Measurements from ENCODE around the gene HLA-DOA. TPM values are rescaled to one million over a fixed set of nuclear protein-coding genes. Genes with fewer than 3 reads are reported as not detected.

HLA-DOA gene
- total RNA-seq, 1 experiment from 2014 or later, result 4.1 TPM

DNA sequence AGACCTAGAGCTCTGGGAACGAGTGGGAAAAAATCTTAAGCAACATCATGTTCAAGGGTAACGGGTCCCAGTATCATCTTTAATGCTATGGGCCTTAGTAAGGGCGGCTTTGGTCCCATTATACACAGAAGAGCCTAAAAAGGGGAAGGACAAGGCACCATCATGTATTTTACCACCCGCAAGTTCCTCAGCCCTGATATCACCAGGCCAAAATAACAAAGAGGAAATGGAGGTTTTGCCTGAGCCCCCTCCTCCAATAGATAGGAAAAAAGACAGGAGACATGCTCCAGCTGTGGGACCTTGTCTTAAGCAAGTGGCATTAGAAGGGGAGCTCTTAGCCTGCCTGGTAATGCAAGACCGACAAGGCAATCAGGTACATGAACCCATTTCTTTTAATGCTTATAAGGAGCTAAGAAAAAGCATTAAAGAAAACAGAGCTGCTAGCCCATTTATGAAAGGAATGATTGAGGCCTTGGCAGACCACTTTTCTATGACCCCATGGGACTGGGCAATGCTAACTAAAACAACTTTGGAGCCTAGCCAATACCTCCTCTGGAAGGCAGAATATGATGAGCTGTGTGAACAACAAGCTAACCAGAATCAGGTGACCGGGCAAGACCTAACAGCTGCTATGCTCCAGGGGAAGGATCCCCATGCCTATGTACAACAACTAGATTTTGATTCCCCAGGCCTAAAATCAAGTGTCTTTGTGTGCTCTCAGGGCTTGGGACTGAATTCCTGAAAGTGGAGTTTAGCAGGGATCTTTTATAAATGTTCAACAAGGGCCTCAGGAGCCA lies 40.8 kb upstream of the HLA-DOA start:
- DNase-seq, result no peak
- Mint-ChIP-seq H3K27me3 (ENCODE audit: unreplicated experiment) (peaks cover 81% of the 10 kb centered on the region), H3K27ac (ENCODE audit: unreplicated experiment) (no peak overlapping the region), H3K4me3 (ENCODE audit: low read depth, unreplicated experiment) (no peak overlapping the region), H3K9me3 (ENCODE audit: low read depth, unreplicated experiment) (peaks cover 3% of the 10 kb centered on the region), H3K36me3 (ENCODE audit: insufficient read depth, unreplicated experiment) (no peaks in the 10 kb centered on the region), H3K4me1 (ENCODE audit: low read depth, unreplicated experiment) (peaks cover 26% of the 10 kb centered on the region)
- CTCF ChIA-PET, result interaction anchor here (0.6 to 0.9 kb wide), 2 partner anchors 18 to 49 kb away, joined by 3 read pairs; no protein-coding TSS in a partner anchor
- intact Hi-C loops (cut with micrococcal nuclease; ENCODE audit: unreplicated experiment), result no loop called here
- TF ChIP-seq, protein P1, sequence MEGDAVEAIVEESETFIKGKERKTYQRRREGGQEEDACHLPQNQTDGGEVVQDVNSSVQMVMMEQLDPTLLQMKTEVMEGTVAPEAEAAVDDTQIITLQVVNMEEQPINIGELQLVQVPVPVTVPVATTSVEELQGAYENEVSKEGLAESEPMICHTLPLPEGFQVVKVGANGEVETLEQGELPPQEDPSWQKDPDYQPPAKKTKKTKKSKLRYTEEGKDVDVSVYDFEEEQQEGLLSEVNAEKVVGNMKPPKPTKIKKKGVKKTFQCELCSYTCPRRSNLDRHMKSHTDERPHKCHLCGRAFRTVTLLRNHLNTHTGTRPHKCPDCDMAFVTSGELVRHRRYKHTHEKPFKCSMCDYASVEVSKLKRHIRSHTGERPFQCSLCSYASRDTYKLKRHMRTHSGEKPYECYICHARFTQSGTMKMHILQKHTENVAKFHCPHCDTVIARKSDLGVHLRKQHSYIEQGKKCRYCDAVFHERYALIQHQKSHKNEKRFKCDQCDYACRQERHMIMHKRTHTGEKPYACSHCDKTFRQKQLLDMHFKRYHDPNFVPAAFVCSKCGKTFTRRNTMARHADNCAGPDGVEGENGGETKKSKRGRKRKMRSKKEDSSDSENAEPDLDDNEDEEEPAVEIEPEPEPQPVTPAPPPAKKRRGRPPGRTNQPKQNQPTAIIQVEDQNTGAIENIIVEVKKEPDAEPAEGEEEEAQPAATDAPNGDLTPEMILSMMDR (IDR thresholded peaks at IDR 0.05; ENCODE audit: unreplicated experiment), result no peak
- no TSS peak for BruUV-seq (replicated peaks)

DNA sequence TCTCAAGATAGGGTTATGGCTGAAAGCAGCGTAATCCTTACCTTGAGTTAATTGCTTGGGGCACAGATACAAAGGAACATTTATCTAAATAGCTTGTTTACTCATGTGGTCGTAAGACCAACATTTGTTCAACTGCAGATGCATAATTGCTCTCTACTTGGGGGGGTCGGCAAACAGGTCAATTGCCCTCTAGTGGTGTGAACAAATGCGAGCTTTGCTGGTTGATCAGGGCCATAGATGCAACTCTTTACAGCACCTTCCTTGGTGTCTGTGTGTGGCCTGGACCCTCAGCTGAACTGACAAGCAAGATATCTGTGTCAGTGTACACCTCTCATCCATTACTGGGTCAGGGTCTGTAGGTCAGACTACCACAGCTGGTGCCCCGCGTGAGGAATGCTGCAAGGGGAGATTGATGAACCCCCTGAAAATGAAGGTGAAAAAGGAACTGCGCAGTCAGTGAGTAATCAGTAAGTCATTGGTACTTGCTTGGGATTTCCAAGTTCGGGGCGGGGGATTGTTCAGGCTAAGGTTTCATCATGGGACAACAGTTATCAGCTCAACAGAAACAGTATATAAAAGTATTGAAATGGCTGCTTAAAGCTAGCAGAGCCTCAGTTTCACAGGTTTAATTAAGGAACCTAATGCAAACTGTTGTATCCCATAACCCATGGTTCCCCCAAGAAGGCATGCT lies 40.1 kb upstream of the HLA-DOA start:
- intact Hi-C loops (cut with micrococcal nuclease; ENCODE audit: unreplicated experiment), result no loop called here
- TF ChIP-seq, protein P1 (IDR thresholded peaks at IDR 0.05; ENCODE audit: unreplicated experiment), result no peak
- Mint-ChIP-seq H3K27me3 (ENCODE audit: unreplicated experiment) (peaks cover 81% of the 10 kb centered on the region), H3K27ac (ENCODE audit: unreplicated experiment) (no peak overlapping the region), H3K36me3 (ENCODE audit: insufficient read depth, unreplicated experiment) (no peaks in the 10 kb centered on the region), H3K4me1 (ENCODE audit: low read depth, unreplicated experiment) (peaks cover 26% of the 10 kb centered on the region), H3K9me3 (ENCODE audit: low read depth, unreplicated experiment) (peaks cover 3% of the 10 kb centered on the region), H3K4me3 (ENCODE audit: low read depth, unreplicated experiment) (no peak overlapping the region)
- no peak for DNase-seq
- CTCF ChIA-PET, result interaction anchor here (0.6 kb wide), 1 partner anchor 49 kb away, joined by 3 read pairs; no protein-coding TSS in a partner anchor
- no TSS peak for BruUV-seq (replicated peaks)

DNA sequence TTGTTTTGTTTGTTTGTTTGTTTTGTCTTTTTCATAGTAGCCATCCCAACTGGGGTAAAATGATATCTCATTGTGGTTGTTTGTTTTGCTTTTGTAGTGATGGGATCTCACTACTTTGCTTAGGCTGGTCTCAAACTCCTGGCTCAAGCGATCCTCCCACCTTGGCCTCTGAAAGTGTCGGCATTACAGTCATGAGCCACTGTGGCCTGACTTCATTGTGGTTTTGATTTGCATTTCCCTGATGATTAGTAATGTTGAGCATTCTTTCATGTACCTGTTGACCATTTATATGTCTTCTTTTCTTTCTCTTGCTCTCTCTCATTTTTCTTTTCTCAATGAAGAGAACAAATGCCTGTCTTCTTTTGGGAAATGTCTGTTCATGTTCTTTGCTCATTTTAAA lies 30.8 kb upstream of the HLA-DOA start:
- H3K9me3 Mint-ChIP-seq (ENCODE audit: low read depth, unreplicated experiment), result peaks cover 3% of the 10 kb centered on the region
- intact Hi-C loops (cut with micrococcal nuclease; ENCODE audit: unreplicated experiment), result no loop called here
- CTCF ChIA-PET, result no interaction called here
- no TSS peak for BruUV-seq (replicated peaks)
- H3K4me3 Mint-ChIP-seq (ENCODE audit: low read depth, unreplicated experiment), result no peak overlapping the region
- DNase-seq, result no peak
- H3K4me1 Mint-ChIP-seq (ENCODE audit: low read depth, unreplicated experiment), result no peaks in the 10 kb centered on the region
- peaks cover 75% of the 10 kb centered on the region for H3K27me3 Mint-ChIP-seq (ENCODE audit: unreplicated experiment)
- no peak overlapping the region for H3K27ac Mint-ChIP-seq (ENCODE audit: unreplicated experiment)
- TF ChIP-seq, protein P1 (IDR thresholded peaks at IDR 0.05; ENCODE audit: unreplicated experiment), result no peak
- H3K36me3 Mint-ChIP-seq (ENCODE audit: insufficient read depth, unreplicated experiment), result no peaks in the 10 kb centered on the region

DNA sequence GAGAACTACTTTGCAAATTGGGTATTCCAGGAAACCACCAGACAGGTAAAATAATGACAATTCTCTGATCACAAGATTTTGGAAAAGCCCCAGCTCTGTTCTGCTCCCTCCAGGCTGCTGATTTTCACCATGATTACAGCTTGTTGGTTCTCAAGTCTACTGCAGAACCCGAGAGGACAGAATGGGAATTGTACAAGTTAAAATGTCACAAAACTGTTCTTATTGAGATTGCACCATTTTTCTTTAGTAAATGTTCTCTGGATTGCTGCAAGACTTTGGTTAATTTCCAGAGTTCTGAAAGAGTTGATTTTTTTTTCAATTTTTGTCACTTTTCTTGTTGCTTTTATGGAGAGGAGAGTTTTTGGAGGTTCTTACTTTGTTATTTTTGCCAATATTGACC lies 27.1 kb upstream of the HLA-DOA start:
- Mint-ChIP-seq H3K4me1 (ENCODE audit: low read depth, unreplicated experiment) (no peaks in the 10 kb centered on the region), H3K4me3 (ENCODE audit: low read depth, unreplicated experiment) (no peak overlapping the region), H3K27me3 (ENCODE audit: unreplicated experiment) (peaks cover 92% of the 10 kb centered on the region), H3K9me3 (ENCODE audit: low read depth, unreplicated experiment) (peaks cover 5% of the 10 kb centered on the region), H3K36me3 (ENCODE audit: insufficient read depth, unreplicated experiment) (no peaks in the 10 kb centered on the region), H3K27ac (ENCODE audit: unreplicated experiment) (no peak overlapping the region)
- BruUV-seq (replicated peaks), result no TSS peak
- CTCF ChIA-PET, result interaction anchor here (0.6 kb wide), 1 partner anchor 514 kb away, joined by 3 read pairs; no protein-coding TSS in a partner anchor
- DNase-seq, result no peak
- TF ChIP-seq, protein P1 (IDR thresholded peaks at IDR 0.05; ENCODE audit: unreplicated experiment), result no peak
- intact Hi-C loops (cut with micrococcal nuclease; ENCODE audit: unreplicated experiment), result no loop called here
